AG04449 (cell line): ENCODE measurements around the gene RNF169.

Source experiments
- CTCF ChIA-PET: fragments of 350-600 bp; formaldehyde crosslinking; extraction: SDS; loops from one replicate; lab custom pipeline; 2021; ENCODE audit warnings: antibody characterized with exemption; lab: Yijun Ruan, JAX
- POLR2A ChIA-PET: fragments of 400-600, 350-600 bp; formaldehyde crosslinking; extraction: SDS; loops from one replicate; lab custom pipeline; 2020; ENCODE audit warnings: antibody characterized with exemption, inconsistent platforms; lab: Yijun Ruan, JAX
- DNase-seq: peaks from one replicate; pipeline ENCODE4 v3.0.0-alpha.2; 2010; ENCODE audit warnings: low read depth, low spot score
- H3K4me3 ChIP-seq: 2 replicates; pipeline ENCODE4 v1.5.1; 2011; ENCODE audit warnings: low read depth, mild to moderate bottlenecking, control low read depth, low read length
- TF ChIP-seq, protein P1 (sequence below): IDR thresholded peaks from one replicate; pipeline ENCODE4 v1.5.1; 2011; ENCODE audit warnings: mild to moderate bottlenecking, moderate library complexity, low read length, control low read depth, inconsistent platforms; ENCODE audit not compliant: insufficient read depth; ENCODE audit errors: missing control alignments

Gene RNF169

GRCh38 chr11:74707182-74707581 lies 41.5 kb upstream of the RNF169 start:
- POLR2A ChIA-PET = no interaction called here

GRCh38 chr11:74707602-74708510 lies 40.8 kb upstream of the RNF169 start:
- POLR2A ChIA-PET = no interaction called here
- TF ChIP-seq, protein P1, sequence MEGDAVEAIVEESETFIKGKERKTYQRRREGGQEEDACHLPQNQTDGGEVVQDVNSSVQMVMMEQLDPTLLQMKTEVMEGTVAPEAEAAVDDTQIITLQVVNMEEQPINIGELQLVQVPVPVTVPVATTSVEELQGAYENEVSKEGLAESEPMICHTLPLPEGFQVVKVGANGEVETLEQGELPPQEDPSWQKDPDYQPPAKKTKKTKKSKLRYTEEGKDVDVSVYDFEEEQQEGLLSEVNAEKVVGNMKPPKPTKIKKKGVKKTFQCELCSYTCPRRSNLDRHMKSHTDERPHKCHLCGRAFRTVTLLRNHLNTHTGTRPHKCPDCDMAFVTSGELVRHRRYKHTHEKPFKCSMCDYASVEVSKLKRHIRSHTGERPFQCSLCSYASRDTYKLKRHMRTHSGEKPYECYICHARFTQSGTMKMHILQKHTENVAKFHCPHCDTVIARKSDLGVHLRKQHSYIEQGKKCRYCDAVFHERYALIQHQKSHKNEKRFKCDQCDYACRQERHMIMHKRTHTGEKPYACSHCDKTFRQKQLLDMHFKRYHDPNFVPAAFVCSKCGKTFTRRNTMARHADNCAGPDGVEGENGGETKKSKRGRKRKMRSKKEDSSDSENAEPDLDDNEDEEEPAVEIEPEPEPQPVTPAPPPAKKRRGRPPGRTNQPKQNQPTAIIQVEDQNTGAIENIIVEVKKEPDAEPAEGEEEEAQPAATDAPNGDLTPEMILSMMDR = no peak
- DNase-seq = no peak
- CTCF ChIA-PET = interaction anchor here (1.0 to 10.4 kb wide), 5 partner anchors 11 to 33 kb away, joined by 3 to 305 read pairs (median 5); no protein-coding TSS in a partner anchor
- H3K4me3 ChIP-seq = no peak overlapping the region

More at GRCh38 chr11:74707182-74707581, 41.5 kb upstream of the RNF169 start:
- TF ChIP-seq, protein P1 = no peak
- DNase-seq = no peak
- H3K4me3 ChIP-seq = no peak overlapping the region
- CTCF ChIA-PET = interaction anchor here (1.2 to 10.4 kb wide), 4 partner anchors 17 to 34 kb away, joined by 3 to 305 read pairs (median 8); no protein-coding TSS in a partner anchor

DNA sequence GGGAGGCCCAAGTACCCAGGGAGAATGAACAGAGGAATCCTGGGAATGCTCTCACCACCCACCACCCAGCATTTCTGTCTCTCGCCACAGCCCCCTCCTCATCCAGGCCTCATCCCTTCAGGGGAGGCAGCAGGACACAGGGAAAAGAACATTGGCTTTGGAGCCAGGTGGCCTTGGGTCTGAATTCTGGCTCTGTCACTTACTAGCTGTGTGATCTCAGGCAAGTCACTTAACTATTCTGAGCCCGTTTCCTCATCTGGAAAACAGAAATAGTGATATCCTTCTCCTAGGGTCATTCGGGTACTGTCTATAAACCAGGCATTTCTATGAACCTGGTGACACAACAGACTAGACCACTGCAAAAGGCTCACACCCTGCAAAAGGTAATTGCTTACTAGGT lies 39.5 kb upstream of the RNF169 start:
- TF ChIP-seq, protein P1 = no peak
- ChIA-PET CTCF (interaction anchor here (4.9 kb wide), 1 partner anchor 8 kb away, joined by 77 read pairs; no protein-coding TSS in a partner anchor), POLR2A (no interaction called here)
- no peak for DNase-seq
- no peak overlapping the region for H3K4me3 ChIP-seq

GRCh38 chr11:74710281-74710938 lies 38.2 kb upstream of the RNF169 start:
- TF ChIP-seq, protein P1 = no peak
- CTCF ChIA-PET = interaction anchor here (1.0 to 4.9 kb wide), 8 partner anchors 9 to 38 kb away, joined by 3 to 77 read pairs (median 8); no protein-coding TSS in a partner anchor
- POLR2A ChIA-PET = interaction anchor here (0.6 kb wide), 1 partner anchor 9 kb away, joined by 4 read pairs; no protein-coding TSS in a partner anchor
- no peak overlapping the region for H3K4me3 ChIP-seq
- no peak for DNase-seq

- POLR2A ChIA-PET = no interaction called here
- CTCF ChIA-PET = interaction anchor here (4.9 kb wide), 1 partner anchor 12 kb away, joined by 77 read pairs; no protein-coding TSS in a partner anchor
- H3K4me3 ChIP-seq = no peak overlapping the region
- TF ChIP-seq, protein P1 = no peak
- no peak for DNase-seq
Observed at GRCh38 chr11:74713686-74714085, 35.0 kb upstream of the RNF169 start.

DNA sequence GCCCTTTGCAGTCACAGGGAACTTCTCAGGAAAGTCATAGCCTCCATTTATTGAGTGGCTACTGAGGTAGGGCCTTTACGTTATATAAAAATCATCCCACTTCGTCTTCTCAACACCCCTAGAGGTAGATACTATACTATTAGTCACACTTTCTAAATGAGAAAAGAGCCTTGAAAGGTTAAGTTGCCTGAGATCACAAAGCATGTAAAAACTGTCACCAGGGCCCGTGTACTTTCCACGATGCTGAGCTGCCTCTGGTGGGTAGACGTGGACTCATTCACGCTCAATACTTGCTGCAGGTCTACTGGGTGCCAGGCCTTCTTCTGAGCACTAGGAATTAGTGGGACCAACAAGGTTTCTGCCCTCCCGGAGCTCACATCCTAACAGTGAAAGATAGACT lies 33.7 kb upstream of the RNF169 start:
- no peak for DNase-seq
- no peak overlapping the region for H3K4me3 ChIP-seq
- TF ChIP-seq, protein P1 = no peak
- POLR2A ChIA-PET = no interaction called here
- CTCF ChIA-PET = interaction anchor here (0.6 to 4.5 kb wide), 3 partner anchors 11 to 261 kb away, joined by 3 to 38 read pairs (median 31); no protein-coding TSS in a partner anchor
